T-cell (primary cell): ENCODE results near the gene SPRY4. TPM values are rescaled to one million over a fixed set of nuclear protein-coding genes. Genes with fewer than 3 reads are reported as not detected.

ENCODE experiments used
- ATAC-seq, 4 experiments: fragments of 200-7000 bp in 3 of 4; fragments of 150-1000 bp in 1 of 4; cut with Tn5 transposase; replicated peaks in 1 of 4; 1 replicate in 3 of 4; 2 replicates in 1 of 4; pipeline ENCODE4 v1.10.0; 2021; ENCODE audit warnings: moderate library complexity in 3 of 4, mild to moderate bottlenecking in 2 of 4, moderate number of reproducible peaks in 1 of 4
- CTCF ChIA-PET, 2 donors: fragments of 300-600 bp; sonication (Branson Sonifier 250); formaldehyde crosslinking; loops; one replicate each; lab custom pipeline; 2022; ENCODE audit warnings: antibody characterized with exemption in 2 of 2; lab: Charles Lee
- POLR2A ChIA-PET, 2 donors: fragments of 300-600 bp; sonication (Branson Sonifier 250); formaldehyde crosslinking; loops; one replicate each; lab custom pipeline; 2022; ENCODE audit warnings: antibody characterized with exemption in 2 of 2; lab: Charles Lee
- DNase-seq, 35 experiments: peaks; one replicate each; pipeline versions ENCODE4 v3.0.0 to v3.0.0-alpha.2; 2013 to 2023
- H3K27ac ChIP-seq: one replicate; pipeline ENCODE4 v1.5.1; 2013; ENCODE audit warnings: low read length
- H3K27me3 ChIP-seq, 2 experiments: replicated peaks in 1 of 2; 1 replicate in 1 of 2; 2 replicates in 1 of 2; pipeline versions ENCODE4 v1.6.1 to v1.7.0; 2013; ENCODE audit warnings: low read length in 1 of 2, mixed read lengths in 1 of 2; ENCODE audit not compliant: control insufficient read depth in 2 of 2, insufficient read depth in 2 of 2; ENCODE audit errors: extremely low read depth in 1 of 2
- H3K36me3 ChIP-seq, 2 donors: 1 replicate in 1 of 2; 2 replicates in 1 of 2; pipeline versions ENCODE4 v1.6.1 to v1.7.0; 2013; ENCODE audit warnings: low read length in 1 of 2; ENCODE audit not compliant: control insufficient read depth in 2 of 2, insufficient read depth in 1 of 2; ENCODE audit errors: extremely low read depth in 1 of 2
- H3K4me1 ChIP-seq, 2 experiments: 1 replicate in 1 of 2; 2 replicates in 1 of 2; pipeline versions ENCODE4 v1.6.1 to v1.7.0; 2013; ENCODE audit warnings: low read length in 2 of 2, mixed read lengths in 1 of 2; ENCODE audit not compliant: insufficient read depth in 2 of 2, control insufficient read depth in 1 of 2; ENCODE audit errors: extremely low read depth in 1 of 2
- H3K4me3 ChIP-seq, 2 donors: 1 replicate in 1 of 2; 2 replicates in 1 of 2; pipeline versions ENCODE4 v1.5.1 to v1.7.0; 2013; ENCODE audit warnings: mild to moderate bottlenecking in 2 of 2, low read length in 1 of 2, moderate library complexity in 1 of 2; ENCODE audit not compliant: control insufficient read depth in 1 of 2; ENCODE audit errors: extremely low read depth in 1 of 2
- H3K9me3 ChIP-seq: 2 replicates; pipeline ENCODE4 v1.7.0; 2013
- H3K27ac Mint-ChIP-seq, 2 donors: one replicate each; pipeline ENCODE4 v1.8.0; 2020 to 2021; ENCODE audit warnings: mild to moderate bottlenecking in 2 of 2, mixed read lengths in 2 of 2
- H3K27me3 Mint-ChIP-seq, 2 donors: one replicate each; pipeline ENCODE4 v1.8.0; 2021 to 2022; ENCODE audit warnings: mixed read lengths in 2 of 2
- H3K36me3 Mint-ChIP-seq: one replicate; pipeline ENCODE4 v1.8.0; 2021; ENCODE audit warnings: mixed read lengths
- H3K4me1 Mint-ChIP-seq, 3 donors: one replicate each; pipeline ENCODE4 v1.8.0; 2020 to 2022; ENCODE audit warnings: mixed read lengths in 3 of 3, mild to moderate bottlenecking in 1 of 3
- H3K4me3 Mint-ChIP-seq, 3 donors: one replicate each; pipeline ENCODE4 v1.8.0; 2020 to 2022; ENCODE audit warnings: mild to moderate bottlenecking in 3 of 3, mixed read lengths in 3 of 3, moderate library complexity in 3 of 3
- H3K9me3 Mint-ChIP-seq, 3 donors: one replicate each; pipeline ENCODE4 v1.8.0; 2020 to 2022; ENCODE audit warnings: mixed read lengths in 3 of 3
- WGBS: methylation state at CpG from one replicate; pipeline ENCODE4 v1.1.5; 2013; ENCODE audit warnings: missing lambda C conversion rate; ENCODE audit not compliant: insufficient coverage; 5-methylcytosine and 5-hydroxymethylcytosine counted together
- total RNA-seq, 35 experiments: library from RNA in 6 of 35; stranded (reverse) in 6 of 35; fragments of 120-200 nt in 1 of 35; gene quantifications; one replicate each; pipeline versions ENCODE4 v1.2.1 to v1.2.4 and lab custom pipeline; 2013 to 2026

SPRY4 gene
- total RNA-seq, 5 donors from 2014 or later (not counting 1 experiment from before 2014, with no cell fraction given), result 0.10 to 0.57 (median 0.28) TPM; not detected in 1

- Histone ChIP-seq H3K36me3 (no peaks in the 10 kb centered on the region), H3K9me3 (no peaks in the 10 kb centered on the region), H3K27ac (no peak overlapping the region), H3K4me3 (no peak overlapping the region), H3K27me3 (no peaks in the 10 kb centered on the region), H3K4me1 (peaks cover 0 to 3% of the 10 kb centered on the region in 2 experiments)
- ChIA-PET CTCF (interaction anchor here (0.6 to 1.4 kb wide), 2 partner anchors 13 to 871 kb away, joined by 4 to 5 read pairs; no protein-coding TSS in a partner anchor), POLR2A (no interaction called here)
- Mint-ChIP-seq H3K9me3 (no peaks in the 10 kb centered on the region), H3K4me1 (peaks cover 5 to 14% (median 6%) of the 10 kb centered on the region in 3 donors), H3K4me3 (no peak overlapping the region), H3K36me3 (no peaks in the 10 kb centered on the region), H3K27me3 (no peaks in the 10 kb centered on the region), H3K27ac (no peak overlapping the region)
- ATAC-seq (no peak), DNase-seq (no peak)
- WGBS, result no CpG with 5 or more reads among the region's 5 CpGs
Measured at GRCh38 chr5:142292249-142292648, 32.6 kb downstream of the SPRY4 start.

GRCh38 chr5:142290577-142291299 lies 34.1 kb downstream of the SPRY4 start:
- H3K4me1 ChIP-seq, result peaks cover 0 to 3% of the 10 kb centered on the region in 2 experiments
- Mint-ChIP-seq H3K27me3 (no peaks in the 10 kb centered on the region), H3K4me3 (no peak overlapping the region), H3K36me3 (no peaks in the 10 kb centered on the region), H3K4me1 (peaks cover 5 to 15% (median 9%) of the 10 kb centered on the region in 3 donors), H3K27ac (no peak overlapping the region), H3K9me3 (no peaks in the 10 kb centered on the region)
- CTCF ChIA-PET, result no interaction called here
- H3K36me3 ChIP-seq, result no peaks in the 10 kb centered on the region
- WGBS, result no CpG with 5 or more reads among the region's 5 CpGs
- no peak overlapping the region for H3K27ac ChIP-seq
- H3K27me3 ChIP-seq, result no peaks in the 10 kb centered on the region
- POLR2A ChIA-PET, result no interaction called here
- H3K9me3 ChIP-seq, result no peaks in the 10 kb centered on the region
- ATAC-seq (no peak), DNase-seq (no peak)
- H3K4me3 ChIP-seq, result no peak overlapping the region

- Histone ChIP-seq H3K4me1 (peaks cover 0 to 3% of the 10 kb centered on the region in 2 experiments), H3K27me3 (no peaks in the 10 kb centered on the region), H3K4me3 (no peak overlapping the region), H3K36me3 (no peaks in the 10 kb centered on the region), H3K27ac (no peak overlapping the region), H3K9me3 (no peaks in the 10 kb centered on the region)
- ChIA-PET POLR2A (no interaction called here), CTCF (no interaction called here)
- 91% methylated on average over 5 of the region's 11 CpGs for WGBS
- DNase-seq, result no peak
- Mint-ChIP-seq H3K4me3 (no peak overlapping the region), H3K27ac (no peak overlapping the region), H3K4me1 (peaks cover 5 to 15% (median 9%) of the 10 kb centered on the region in 3 donors), H3K27me3 (no peaks in the 10 kb centered on the region), H3K9me3 (no peaks in the 10 kb centered on the region), H3K36me3 (no peaks in the 10 kb centered on the region)
- no peak for ATAC-seq
Measured at GRCh38 chr5:142289708-142290576, 34.9 kb downstream of the SPRY4 start.

GRCh38 chr5:142287973-142288313 lies 36.9 kb downstream of the SPRY4 start:
- H3K27me3 ChIP-seq, result no peaks in the 10 kb centered on the region
- H3K4me3 ChIP-seq, result no peak overlapping the region
- no peak overlapping the region for H3K27ac ChIP-seq
- no peaks in the 10 kb centered on the region for H3K36me3 Mint-ChIP-seq
- no peak for DNase-seq
- peaks cover 5 to 15% (median 9%) of the 10 kb centered on the region in 3 donors for H3K4me1 Mint-ChIP-seq
- POLR2A ChIA-PET, result no interaction called here
- ATAC-seq, result no peak
- no peaks in the 10 kb centered on the region for H3K27me3 Mint-ChIP-seq
- no peaks in the 10 kb centered on the region for H3K9me3 Mint-ChIP-seq
- no peak overlapping the region for H3K4me3 Mint-ChIP-seq
- H3K4me1 ChIP-seq, result peaks cover 0 to 3% of the 10 kb centered on the region in 2 experiments
- no peaks in the 10 kb centered on the region for H3K36me3 ChIP-seq
- CTCF ChIA-PET, result no interaction called here
- no peak overlapping the region for H3K27ac Mint-ChIP-seq
- no peaks in the 10 kb centered on the region for H3K9me3 ChIP-seq
- WGBS, result no CpG with 5 or more reads among the region's 5 CpGs

GRCh38 chr5:142287096-142287972 lies 37.5 kb downstream of the SPRY4 start:
- Mint-ChIP-seq H3K4me1 (peaks cover 5 to 15% (median 9%) of the 10 kb centered on the region in 3 donors), H3K4me3 (no peak overlapping the region), H3K9me3 (no peaks in the 10 kb centered on the region), H3K36me3 (no peaks in the 10 kb centered on the region), H3K27me3 (no peaks in the 10 kb centered on the region), H3K27ac (no peak overlapping the region)
- 75% methylated on average over 14 of the region's 17 CpGs for WGBS
- Histone ChIP-seq H3K9me3 (no peaks in the 10 kb centered on the region), H3K27me3 (no peaks in the 10 kb centered on the region), H3K27ac (no peak overlapping the region), H3K4me3 (no peak overlapping the region), H3K4me1 (peaks cover 0 to 3% of the 10 kb centered on the region in 2 experiments), H3K36me3 (no peaks in the 10 kb centered on the region)
- ATAC-seq, result no peak
- CTCF ChIA-PET, result no interaction called here
- POLR2A ChIA-PET, result no interaction called here
- no peak for DNase-seq

- POLR2A ChIA-PET, result interaction anchor here in 1 of 2 donors (0.6 kb wide), 1 partner anchor 37 kb away, joined by 4 read pairs; no protein-coding TSS in a partner anchor
- Mint-ChIP-seq H3K27ac (no peak overlapping the region), H3K4me1 (peaks cover 5 to 15% (median 9%) of the 10 kb centered on the region in 3 donors), H3K36me3 (no peaks in the 10 kb centered on the region), H3K9me3 (no peaks in the 10 kb centered on the region), H3K4me3 (no peak overlapping the region), H3K27me3 (no peaks in the 10 kb centered on the region)
- Histone ChIP-seq H3K36me3 (no peaks in the 10 kb centered on the region), H3K4me3 (no peak overlapping the region), H3K9me3 (no peaks in the 10 kb centered on the region), H3K4me1 (peaks cover 0 to 3% of the 10 kb centered on the region in 2 experiments), H3K27me3 (no peaks in the 10 kb centered on the region), H3K27ac (no peak overlapping the region)
- DNase-seq (no peak), ATAC-seq (no peak)
- CTCF ChIA-PET, result interaction anchor here in 1 of 2 donors (0.7 kb wide), 1 partner anchor 23 kb away, joined by 7 read pairs; no protein-coding TSS in a partner anchor
- 98% methylated on average over 7 of the region's 12 CpGs for WGBS
Measured at GRCh38 chr5:142286111-142286510, 38.7 kb downstream of the SPRY4 start.
